H9 (cell line): ENCODE measurements around the gene GPHN. TPM values are rescaled to one million over a fixed set of nuclear protein-coding genes. Genes with fewer than 3 reads are reported as not detected.

Experiments used
- DNase-seq: peaks from one replicate; pipeline ENCODE4 v3.0.0-alpha.2; 2017
- H2AFZ ChIP-seq: one replicate; pipeline ENCODE4 v1.6.1; 2013; ENCODE audit warnings: mild to moderate bottlenecking, low read length, control low read depth, moderate library complexity
- H2AK5ac ChIP-seq: 2 replicates; pipeline ENCODE4 v1.6.1; 2013; ENCODE audit warnings: low read length, control low read depth, mixed read lengths; ENCODE audit not compliant: insufficient read length
- H2BK120ac ChIP-seq: one replicate; pipeline ENCODE4 v1.6.1; 2013; ENCODE audit warnings: low read depth, mild to moderate bottlenecking, low read length, control low read depth, inconsistent platforms; ENCODE audit not compliant: poor library complexity, severe bottlenecking
- H2BK12ac ChIP-seq: 2 replicates; pipeline ENCODE4 v1.6.1; 2013; ENCODE audit warnings: low read length, control low read depth, mixed read lengths, low read depth; ENCODE audit not compliant: insufficient read length
- H2BK15ac ChIP-seq: 2 replicates; pipeline ENCODE4 v1.6.1; 2013; ENCODE audit warnings: low read depth, low read length, control low read depth
- H2BK20ac ChIP-seq: one replicate; pipeline ENCODE4 v1.6.1; 2013; ENCODE audit warnings: low read depth, mild to moderate bottlenecking, low read length, control low read depth, inconsistent platforms; ENCODE audit not compliant: poor library complexity, severe bottlenecking
- H2BK5ac ChIP-seq: 2 replicates; pipeline ENCODE4 v1.6.1; 2013; ENCODE audit warnings: low read length, control low read depth, mixed read lengths; ENCODE audit not compliant: insufficient read length
- H3K14ac ChIP-seq: 2 replicates; pipeline ENCODE4 v1.6.1; 2013; ENCODE audit warnings: low read length, control low read depth; ENCODE audit not compliant: insufficient read depth
- H3K18ac ChIP-seq: 2 replicates; pipeline ENCODE4 v1.6.1; 2013; ENCODE audit warnings: low read depth, mild to moderate bottlenecking, mixed read lengths, low read length, control low read depth; ENCODE audit not compliant: insufficient read length
- H3K23ac ChIP-seq: 2 replicates; pipeline ENCODE4 v1.6.1; 2013; ENCODE audit warnings: low read length, control low read depth, mixed read lengths, low read depth; ENCODE audit not compliant: insufficient read length
- H3K23me2 ChIP-seq: 2 replicates; pipeline ENCODE4 v1.6.1; 2013; ENCODE audit warnings: low read depth, mild to moderate bottlenecking, mixed read lengths, low read length, control low read depth; ENCODE audit not compliant: insufficient read length, poor library complexity, severe bottlenecking
- H3K27ac ChIP-seq: 2 replicates; pipeline ENCODE4 v1.5.1; 2013; ENCODE audit warnings: low read length, control low read depth, mixed read lengths, low read depth; ENCODE audit not compliant: insufficient read length
- H3K27me3 ChIP-seq: 2 replicates; pipeline ENCODE4 v1.6.1; 2013; ENCODE audit warnings: low read length, control low read depth, inconsistent platforms; ENCODE audit not compliant: insufficient read depth
- H3K4ac ChIP-seq: 2 replicates; pipeline ENCODE4 v1.6.1; 2013; ENCODE audit warnings: low read depth, mild to moderate bottlenecking, control low read depth, inconsistent platforms, low read length, moderate library complexity
- H3K4me1 ChIP-seq: 2 replicates; pipeline ENCODE4 v1.6.1; 2013; ENCODE audit warnings: low read length, control low read depth, inconsistent platforms; ENCODE audit not compliant: insufficient read depth
- H3K4me2 ChIP-seq: 2 replicates; pipeline ENCODE4 v1.6.1; 2013; ENCODE audit warnings: low read length, control low read depth, mixed read lengths; ENCODE audit not compliant: insufficient read length, insufficient read depth
- H3K56ac ChIP-seq: 2 replicates; pipeline ENCODE4 v1.6.1; 2013; ENCODE audit warnings: low read depth, mild to moderate bottlenecking, mixed read lengths, low read length, control low read depth; ENCODE audit not compliant: insufficient read length
- H3K79me1 ChIP-seq: 2 replicates; pipeline ENCODE4 v1.6.1; 2013; ENCODE audit warnings: low read depth, mild to moderate bottlenecking, moderate library complexity, low read length, control low read depth, inconsistent platforms; ENCODE audit not compliant: insufficient read depth, poor library complexity, severe bottlenecking
- H3K79me2 ChIP-seq: 2 replicates; pipeline ENCODE4 v1.6.1; 2013; ENCODE audit warnings: low read length, control low read depth, inconsistent platforms; ENCODE audit not compliant: insufficient read depth
- H3K9ac ChIP-seq: 2 replicates; pipeline ENCODE4 v1.6.1; 2013; ENCODE audit warnings: low read length, control low read depth, mixed read lengths; ENCODE audit not compliant: insufficient read length; ENCODE audit errors: extremely low read depth
- H3K9me3 ChIP-seq: one replicate; pipeline ENCODE4 v1.6.1; 2013; ENCODE audit warnings: low read depth, low read length, inconsistent platforms; ENCODE audit not compliant: control insufficient read depth
- H3T11ph ChIP-seq: one replicate; pipeline ENCODE4 v1.6.1; 2013; ENCODE audit warnings: mild to moderate bottlenecking, low read length, control low read depth, inconsistent platforms
- H4K20me1 ChIP-seq: one replicate; pipeline ENCODE4 v1.6.1; 2013; ENCODE audit not compliant: control insufficient read depth, insufficient read length, insufficient read depth
- H4K5ac ChIP-seq: 2 replicates; pipeline ENCODE4 v1.6.1; 2013; ENCODE audit warnings: low read depth, mild to moderate bottlenecking, mixed read lengths, low read length, control low read depth; ENCODE audit not compliant: insufficient read length
- H4K8ac ChIP-seq: replicated peaks from 2 replicates; pipeline ENCODE4 v1.6.1; 2013; ENCODE audit warnings: low read length, control low read depth, mixed read lengths, low read depth; ENCODE audit not compliant: insufficient read length
- H4K91ac ChIP-seq: 2 replicates; pipeline ENCODE4 v1.6.1; 2013; ENCODE audit warnings: low read depth, mild to moderate bottlenecking, moderate library complexity, mixed read lengths, low read length, control low read depth; ENCODE audit not compliant: insufficient read length
- H3K27ac Mint-ChIP-seq, 3 experiments: 2 replicates in 2 of 3; 3 replicates in 1 of 3; pipeline ENCODE4 v1.8.0; 2020 to 2021; ENCODE audit warnings: mixed read lengths in 3 of 3, mild to moderate bottlenecking in 1 of 3, moderate library complexity in 1 of 3
- H3K27me3 Mint-ChIP-seq: 2 replicates; pipeline ENCODE4 v1.8.0; 2021; ENCODE audit warnings: low read depth, mild to moderate bottlenecking, moderate library complexity, mixed read lengths
- H3K36me3 Mint-ChIP-seq, 3 experiments: 2 replicates in 2 of 3; 3 replicates in 1 of 3; pipeline ENCODE4 v1.8.0; 2020 to 2021; ENCODE audit warnings: low read depth in 3 of 3, mixed read lengths in 3 of 3; ENCODE audit not compliant: insufficient read depth in 1 of 3
- H3K4me1 Mint-ChIP-seq, 2 experiments: 2 replicates each; pipeline ENCODE4 v1.8.0; 2020; ENCODE audit warnings: mixed read lengths in 2 of 2
- H3K4me3 Mint-ChIP-seq, 2 experiments: 2 replicates in 1 of 2; 3 replicates in 1 of 2; pipeline ENCODE4 v1.8.0; 2020 to 2021; ENCODE audit warnings: mild to moderate bottlenecking in 2 of 2, mixed read lengths in 2 of 2, moderate library complexity in 1 of 2
- H3K9me3 Mint-ChIP-seq, 2 experiments: 2 replicates in 1 of 2; 3 replicates in 1 of 2; pipeline ENCODE4 v1.8.0; 2020; ENCODE audit warnings: mild to moderate bottlenecking in 2 of 2, mixed read lengths in 2 of 2, moderate library complexity in 1 of 2
- WGBS: extraction: QIAGEN DNeasy Blood & Tissue Kit; methylation state at CpG from one replicate; pipeline ENCODE4 v1.1.7; 2013; ENCODE audit warnings: missing lambda C conversion rate, low lambda C conversion rate, mixed read lengths; ENCODE audit not compliant: insufficient read length; ENCODE audit errors: extremely low coverage; 5-methylcytosine and 5-hydroxymethylcytosine counted together
- total RNA-seq: library from RNA; stranded (reverse); gene quantifications from 2 replicates; pipeline ENCODE4 v1.2.1, GENCODE V29; 2021
- TF ChIP-seq, protein P1 (sequence below): fragments of 200-600 bp; sonication (generic); conservative IDR thresholded peaks from 3 replicates; pipeline ENCODE4 v1.8.0; 2021; ENCODE audit warnings: antibody characterized with exemption, mild to moderate bottlenecking

Gene GPHN
- total RNA-seq, 1 experiment from 2014 or later = 16.1 TPM

DNA sequence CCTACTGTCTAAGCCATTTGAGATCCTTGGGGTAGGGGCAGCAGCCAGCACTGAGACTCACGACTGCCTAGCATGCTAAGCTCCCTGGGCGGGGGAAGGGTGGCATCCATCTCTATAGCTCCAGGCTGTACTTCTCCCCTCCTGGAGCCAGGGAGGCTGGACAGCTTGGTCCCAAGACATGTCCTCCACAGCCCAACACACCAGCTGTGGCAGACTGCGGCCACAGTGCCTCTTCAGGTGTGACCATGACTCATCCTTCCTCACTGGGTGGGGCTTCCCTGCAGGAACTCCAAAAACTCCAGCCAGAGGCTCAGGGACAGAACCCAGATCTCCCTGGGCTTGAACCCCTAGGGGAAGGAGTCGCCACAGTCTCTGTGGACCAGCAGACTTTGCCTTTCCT is 193.9 kb downstream of the GPHN start:
- Histone ChIP-seq H3K9ac (no peak overlapping the region), H2BK12ac (no peak overlapping the region), H3K4ac (no peak overlapping the region), H3K9me3 (no peaks in the 10 kb centered on the region), H3K18ac (no peak overlapping the region), H4K20me1 (no peaks in the 10 kb centered on the region), H3K14ac (no peak overlapping the region), H3K27me3 (no peaks in the 10 kb centered on the region), H3K27ac (no peak overlapping the region), H2BK5ac (no peak overlapping the region), H3K23ac (no peak overlapping the region), H3K4me2 (no peak overlapping the region), H4K5ac (no peak overlapping the region), H3K4me1 (no peaks in the 10 kb centered on the region), H2AK5ac (no peak overlapping the region), H3K23me2 (no peaks in the 10 kb centered on the region), H3K56ac (no peak overlapping the region), H2BK120ac (no peak overlapping the region), H3T11ph (no peak overlapping the region), H4K8ac (no peak overlapping the region), H2BK20ac (no peak overlapping the region), H3K79me1 (no peaks in the 10 kb centered on the region), H4K91ac (no peak overlapping the region), H2BK15ac (no peak overlapping the region), H3K79me2 (no peaks in the 10 kb centered on the region), H2AFZ (no peak overlapping the region)
- TF ChIP-seq, protein P1, sequence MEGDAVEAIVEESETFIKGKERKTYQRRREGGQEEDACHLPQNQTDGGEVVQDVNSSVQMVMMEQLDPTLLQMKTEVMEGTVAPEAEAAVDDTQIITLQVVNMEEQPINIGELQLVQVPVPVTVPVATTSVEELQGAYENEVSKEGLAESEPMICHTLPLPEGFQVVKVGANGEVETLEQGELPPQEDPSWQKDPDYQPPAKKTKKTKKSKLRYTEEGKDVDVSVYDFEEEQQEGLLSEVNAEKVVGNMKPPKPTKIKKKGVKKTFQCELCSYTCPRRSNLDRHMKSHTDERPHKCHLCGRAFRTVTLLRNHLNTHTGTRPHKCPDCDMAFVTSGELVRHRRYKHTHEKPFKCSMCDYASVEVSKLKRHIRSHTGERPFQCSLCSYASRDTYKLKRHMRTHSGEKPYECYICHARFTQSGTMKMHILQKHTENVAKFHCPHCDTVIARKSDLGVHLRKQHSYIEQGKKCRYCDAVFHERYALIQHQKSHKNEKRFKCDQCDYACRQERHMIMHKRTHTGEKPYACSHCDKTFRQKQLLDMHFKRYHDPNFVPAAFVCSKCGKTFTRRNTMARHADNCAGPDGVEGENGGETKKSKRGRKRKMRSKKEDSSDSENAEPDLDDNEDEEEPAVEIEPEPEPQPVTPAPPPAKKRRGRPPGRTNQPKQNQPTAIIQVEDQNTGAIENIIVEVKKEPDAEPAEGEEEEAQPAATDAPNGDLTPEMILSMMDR = no peak
- Mint-ChIP-seq H3K27me3 (no peaks in the 10 kb centered on the region), H3K9me3 (peaks cover 10 to 28% of the 10 kb centered on the region in 2 experiments), H3K4me3 (no peak overlapping the region), H3K27ac (no peak overlapping the region; a peak in 1 of 7 replicates), H3K36me3 (peaks cover 8 to 10% (median 10%) of the 10 kb centered on the region in 3 experiments), H3K4me1 (no peaks in the 10 kb centered on the region; a peak in 1 of 4 replicates)
- no CpG with 5 or more reads among the region's 4 CpGs for WGBS
- DNase-seq = no peak
